Activated T-cell treated with anti-CD3 and anti-CD28 coated beads for 1 hour (primary cell): ENCODE results near the gene MPIG6B.
"Not testable (repeated sequence)": the region's sequence is repeated elsewhere in the genome, so short reads cannot be mapped to it uniquely, and the experiment has no call there.

Experiments
- DNase-seq: peaks from one replicate; pipeline ENCODE4 v3.0.0-alpha.2; 2020; ENCODE audit warnings: low read depth

Gene MPIG6B

DNA sequence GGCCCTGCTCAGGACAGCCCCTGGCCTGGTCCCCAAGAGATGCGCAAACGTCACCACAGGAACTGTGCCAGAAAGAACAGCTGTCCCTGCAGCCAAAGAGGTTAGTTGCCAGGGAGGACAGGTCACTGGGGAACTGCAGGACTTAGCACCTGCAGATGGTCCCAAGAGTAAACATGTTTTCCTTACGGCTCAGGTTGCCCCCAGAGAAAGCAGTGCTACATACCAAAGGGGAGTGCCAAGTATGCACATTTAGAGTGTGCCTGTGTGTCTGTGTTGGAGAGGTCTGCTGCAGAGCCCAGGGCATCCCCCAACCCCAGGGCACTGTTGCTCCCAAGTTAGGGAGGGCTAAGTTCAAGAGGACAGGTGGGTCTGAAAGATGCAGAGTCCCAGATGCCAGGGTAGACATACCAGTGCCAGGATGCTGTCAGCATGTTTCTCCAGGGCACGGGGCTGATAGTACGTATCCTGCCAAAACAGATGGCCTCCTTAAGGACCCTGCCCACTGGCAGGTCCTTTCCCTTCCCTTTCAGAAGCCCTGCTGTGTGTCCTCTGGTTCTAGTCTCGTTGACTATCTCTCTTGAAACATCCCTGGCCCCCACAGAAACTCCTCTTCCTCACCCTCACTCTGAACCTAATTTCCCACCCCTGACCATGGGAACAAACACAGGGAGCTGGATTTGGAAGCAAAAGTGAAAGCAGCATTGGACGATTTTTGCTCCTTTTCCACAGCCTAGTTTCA lies 21.3 kb upstream of the MPIG6B start:
- DNase-seq = no peak

GRCh38 chr6:31702405-31702818 lies 20.8 kb upstream of the MPIG6B start:
- DNase-seq = no peak

DNA sequence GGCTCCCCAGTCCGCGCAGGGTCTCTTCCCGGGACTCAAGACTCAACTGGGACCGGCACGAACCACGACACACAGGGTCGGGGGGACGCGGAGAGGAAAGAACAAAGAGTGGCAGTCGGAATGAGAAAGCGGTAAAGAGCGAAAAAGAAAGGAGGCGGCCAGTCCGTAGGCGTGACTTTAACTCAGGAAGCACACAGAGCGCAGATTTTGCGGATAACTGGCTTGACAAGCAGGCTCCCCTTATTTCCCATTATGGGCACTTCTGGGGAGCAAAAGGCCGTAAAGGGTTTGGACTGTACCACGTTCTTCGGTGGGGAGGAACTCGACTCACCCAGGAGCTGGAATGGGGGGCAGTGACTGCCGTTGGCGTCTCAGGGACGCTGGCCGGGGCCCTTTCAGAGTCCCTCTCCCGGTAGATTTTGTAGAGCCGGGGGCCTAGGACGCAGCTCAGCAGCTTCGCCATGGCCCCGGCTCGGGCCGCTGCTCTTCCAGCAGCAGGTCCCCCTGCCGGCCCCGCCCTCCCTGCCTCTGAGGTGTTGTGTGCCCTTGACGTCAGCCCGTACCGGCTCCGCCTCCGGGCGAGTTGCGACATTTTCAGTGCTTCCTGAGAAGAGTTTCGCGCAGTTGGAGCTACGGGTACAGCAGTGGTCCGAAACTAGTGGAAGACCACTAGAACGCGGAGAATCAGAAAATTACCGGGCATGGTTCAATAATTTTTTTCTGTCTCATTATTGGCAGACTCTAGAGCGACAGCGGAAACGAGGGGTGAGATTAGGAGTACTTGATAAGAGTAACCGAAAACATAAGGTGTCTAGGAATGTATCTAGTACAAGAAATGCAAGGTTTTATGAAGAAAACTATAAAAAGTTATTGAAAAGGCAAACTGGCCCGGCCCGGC lies 20.1 kb upstream of the MPIG6B start, which contains the start of gene ABHD16A:
TSS of gene ABHD16A (minus strand) at position 506 of the 898 bp plus-strand sequence. CDS start at position 463, 43 bp downstream.
- peak; percentile 96 for DNase-seq

DNA sequence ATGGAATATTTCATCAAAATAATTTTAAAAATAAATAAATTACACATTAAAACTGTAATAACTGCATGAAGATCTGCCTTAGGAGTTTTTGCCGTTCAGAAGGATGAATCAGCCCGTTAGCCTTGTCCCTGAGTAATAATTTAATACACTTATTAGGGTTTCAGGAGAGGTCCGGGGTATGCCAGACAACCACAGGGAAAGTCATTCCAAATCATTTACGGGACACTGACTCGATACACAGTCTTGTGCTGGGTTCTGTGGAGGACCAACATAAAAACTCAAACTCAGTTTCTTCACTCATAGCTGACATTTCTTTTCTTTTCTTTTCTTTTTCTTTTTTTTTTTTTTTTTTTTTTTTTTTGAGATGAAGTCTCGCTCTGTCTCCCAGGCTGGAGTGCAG lies 17.2 kb upstream of the MPIG6B start:
- DNase-seq = no peak

DNA sequence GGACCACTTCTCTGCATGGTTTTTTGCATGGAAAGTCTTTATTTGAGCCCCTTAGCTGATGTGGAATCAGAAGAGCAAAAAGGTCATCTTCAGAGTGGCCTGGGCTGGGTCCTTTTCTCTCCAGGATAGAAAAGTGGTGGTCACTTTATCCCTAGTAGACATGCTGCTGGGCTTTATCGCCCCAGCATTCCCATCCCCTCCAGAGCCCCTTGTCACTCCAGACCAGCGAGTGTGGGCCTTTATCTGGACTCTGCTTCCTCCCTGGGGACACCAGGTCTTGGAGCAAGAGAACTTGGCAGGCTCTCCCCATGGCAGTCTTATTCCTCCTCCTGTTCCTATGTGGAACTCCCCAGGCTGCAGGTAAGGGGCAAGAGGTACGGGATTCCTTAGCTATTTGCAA lies 16.6 kb upstream of the MPIG6B start, which contains the start of gene LY6G6F:
TSS of gene LY6G6F (plus strand) at position 268 of the 400 bp plus-strand sequence. CDS start at position 309, 41 bp downstream.
- no peak for DNase-seq

DNA sequence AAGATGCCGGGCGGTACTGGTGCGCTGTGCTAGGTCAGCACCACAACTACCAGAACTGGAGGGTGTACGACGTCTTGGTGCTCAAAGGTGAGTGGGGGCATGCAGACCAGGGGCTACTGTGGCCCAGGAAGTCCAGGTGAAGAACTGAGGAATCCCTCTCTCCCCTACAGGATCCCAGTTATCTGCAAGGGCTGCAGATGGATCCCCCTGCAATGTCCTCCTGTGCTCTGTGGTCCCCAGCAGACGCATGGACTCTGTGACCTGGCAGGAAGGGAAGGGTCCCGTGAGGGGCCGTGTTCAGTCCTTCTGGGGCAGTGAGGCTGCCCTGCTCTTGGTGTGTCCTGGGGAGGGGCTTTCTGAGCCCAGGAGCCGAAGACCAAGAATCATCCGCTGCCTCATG lies 15.5 kb upstream of the MPIG6B start:
- DNase-seq = no peak

- DNase-seq = no peak
Observed at GRCh38 chr6:31708224-31708623, 14.9 kb upstream of the MPIG6B start.

- DNase-seq = not testable (repeated sequence)
Observed at GRCh38 chr6:31709157-31709556, 14.0 kb upstream of the MPIG6B start.

GRCh38 chr6:31710523-31711219 lies 12.5 kb upstream of the MPIG6B start:
- DNase-seq = no peak

DNA sequence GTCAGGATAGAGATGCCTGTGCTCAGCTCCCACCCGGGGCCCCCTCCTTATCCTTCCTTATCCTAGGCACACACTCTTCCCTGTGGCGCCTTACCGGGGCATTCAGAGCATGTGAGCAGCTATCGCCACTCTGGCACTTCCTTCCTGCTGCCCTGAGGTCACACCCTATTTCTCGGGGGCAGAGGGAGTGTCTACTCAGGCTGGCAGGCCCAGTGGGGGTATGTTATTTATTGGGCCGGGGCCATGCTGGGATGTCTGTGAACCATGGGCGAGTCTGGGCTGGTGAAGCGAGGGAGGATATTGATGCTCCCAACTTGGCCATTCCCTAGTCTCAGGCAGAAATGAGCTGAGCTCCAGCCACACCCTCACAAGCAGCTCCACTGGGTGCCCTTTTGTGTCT lies 11.9 kb upstream of the MPIG6B start:
- no peak for DNase-seq

DNA sequence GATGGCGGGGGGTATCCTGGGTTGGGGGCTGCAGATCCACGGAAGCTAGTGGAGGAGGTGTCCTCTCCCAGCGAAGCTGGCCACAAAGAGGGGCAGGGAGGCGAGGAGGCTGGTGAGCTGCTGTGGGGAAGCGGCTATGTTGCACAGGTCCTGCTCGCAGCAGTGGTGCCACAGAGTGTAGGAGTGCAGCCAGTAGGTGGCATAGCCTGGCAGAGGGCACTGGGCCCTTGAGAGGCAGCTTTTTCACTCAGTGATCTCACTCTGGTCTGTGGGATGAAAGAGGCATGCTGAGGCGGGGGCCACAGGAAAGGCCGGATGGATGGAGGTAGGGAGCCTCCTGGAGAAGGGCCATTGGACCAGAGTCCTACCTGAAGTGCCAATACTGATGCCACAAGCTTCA lies 10.9 kb upstream of the MPIG6B start:
- DNase-seq = no peak

DNA sequence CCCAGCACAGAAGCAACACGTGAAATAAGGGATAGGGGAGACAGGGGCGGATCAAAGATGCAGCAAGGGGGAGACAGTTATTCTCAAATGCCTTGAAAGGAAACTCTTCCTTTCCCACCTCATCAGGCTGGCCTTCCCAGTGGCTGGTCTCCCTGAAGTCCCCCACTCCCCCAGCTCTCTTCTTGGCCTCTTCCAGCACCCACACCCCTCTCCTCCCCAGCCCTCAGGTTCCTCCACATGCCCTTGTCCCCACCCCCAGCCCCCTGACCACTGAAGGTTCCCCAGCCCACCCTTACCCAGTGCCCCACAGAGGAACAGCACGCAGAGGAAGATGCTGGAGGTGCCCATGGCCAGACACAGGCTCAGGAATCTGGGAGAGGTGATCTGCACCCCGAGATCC lies 9.7 kb upstream of the MPIG6B start:
- no peak for DNase-seq

GRCh38 chr6:31713991-31714684 lies 9.0 kb upstream of the MPIG6B start:
- DNase-seq = no peak

- no peak for DNase-seq
Observed at GRCh38 chr6:31715022-31715958, 7.9 kb upstream of the MPIG6B start, which contains the start of gene LY6G6D. LY6G6D (plus strand) TSS chr6:31715348; CDS start chr6:31715356, 8 bp downstream.

DNA sequence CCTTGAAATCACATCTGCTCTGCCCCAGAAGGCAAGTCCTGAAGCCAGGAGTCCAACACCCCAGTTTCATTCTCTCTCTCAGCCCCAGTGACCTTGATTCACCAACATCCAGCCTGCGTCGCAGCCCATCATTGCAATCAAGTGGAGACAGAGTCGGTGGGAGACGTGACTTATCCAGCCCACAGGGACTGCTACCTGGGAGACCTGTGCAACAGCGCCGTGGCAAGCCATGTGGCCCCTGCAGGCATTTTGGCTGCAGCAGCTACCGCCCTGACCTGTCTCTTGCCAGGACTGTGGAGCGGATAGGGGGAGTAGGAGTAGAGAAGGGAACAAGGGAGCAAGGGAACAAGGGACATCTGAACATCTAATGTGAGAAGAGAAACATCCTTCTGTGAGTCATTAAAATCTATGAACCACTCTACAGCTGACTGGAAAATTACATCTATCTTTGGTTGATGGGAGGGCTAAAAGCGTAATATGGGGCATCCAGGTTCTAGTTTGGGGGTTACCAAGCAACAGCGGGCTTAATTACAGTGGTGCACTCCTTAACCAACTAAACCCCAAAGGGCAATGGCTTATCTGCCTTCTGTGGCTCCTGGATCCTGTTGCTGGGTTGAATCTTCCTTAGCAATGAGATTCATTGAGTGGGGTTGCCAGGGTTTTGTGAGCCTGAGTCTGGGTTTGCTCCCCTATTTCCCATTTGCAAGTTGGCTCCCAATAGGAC lies 5.5 kb upstream of the MPIG6B start:
- DNase-seq = no peak

DNA sequence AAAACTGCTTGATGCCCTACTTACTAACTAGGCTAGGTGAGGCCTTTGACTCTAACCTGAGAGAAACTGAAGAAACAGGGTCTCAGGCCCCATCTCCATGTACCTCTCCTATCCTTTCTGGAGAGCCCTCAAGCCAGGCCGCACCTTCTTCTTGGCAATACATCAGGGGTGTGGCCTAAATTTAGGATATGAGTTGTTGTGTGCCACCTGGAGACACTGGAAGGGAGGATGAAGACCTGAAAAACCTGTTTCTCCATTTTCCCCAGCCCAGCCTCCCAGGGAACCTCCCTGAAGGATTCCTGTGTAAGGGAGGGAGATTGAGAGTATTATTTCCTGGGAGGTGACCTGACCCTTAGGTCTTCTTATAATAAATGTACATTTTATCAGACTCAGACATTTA lies 4.9 kb upstream of the MPIG6B start:
- DNase-seq = no peak

DNA sequence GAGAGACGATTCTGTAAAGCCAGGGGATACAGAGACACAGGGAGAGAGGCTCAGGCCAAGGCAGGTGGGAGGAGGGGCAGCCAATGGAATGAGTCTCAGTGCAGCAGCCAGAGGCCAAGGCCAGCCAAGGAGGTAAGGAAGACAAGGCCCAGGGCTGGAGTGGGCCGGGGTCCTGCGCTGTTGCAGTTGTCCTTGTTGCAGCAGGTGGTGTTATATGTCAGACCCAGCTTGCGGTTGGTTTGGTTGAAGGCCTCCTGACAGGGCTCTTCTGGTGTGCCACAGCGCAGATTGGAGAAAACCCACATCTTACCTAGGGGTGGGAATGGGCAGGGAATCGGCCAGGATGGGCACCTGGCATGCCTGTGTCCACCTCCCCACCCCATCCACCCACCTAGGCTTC lies 4.2 kb upstream of the MPIG6B start:
- no peak for DNase-seq

GRCh38 chr6:31720196-31720770 lies 2.9 kb upstream of the MPIG6B start:
- no peak for DNase-seq

GRCh38 chr6:31721351-31722020 lies 1.7 kb upstream of the MPIG6B start, which contains the start of gene LY6G6C:
LY6G6C (minus strand) TSS chr6:31721746; CDS start chr6:31721679, 67 bp downstream.
- no peak for DNase-seq
